Measurements from ENCODE around the gene PGAP2. TPM values are rescaled to one million over a fixed set of nuclear protein-coding genes. Genes with fewer than 3 reads are reported as not detected.
"Not testable (repeated sequence)": the region's sequence is repeated elsewhere in the genome, so short reads cannot be mapped to it uniquely, and the experiment has no call there.

Gene PGAP2
- total RNA-seq, 2 donors from 2014 or later = 21.3 to 26.8 TPM

- ATAC-seq (no peak), DNase-seq (no peak)
- intact Hi-C loops (cut with DNase I, micrococcal nuclease) = no loop called here
Measured at GRCh38 chr11:3845670-3846069, 37.3 kb downstream of the PGAP2 start.

GRCh38 chr11:3849297-3849874 is 41.0 kb downstream of the PGAP2 start:
- intact Hi-C loops (cut with DNase I, micrococcal nuclease) = no loop called here
- peak; percentile 61 for ATAC-seq
- no peak for DNase-seq

- DNase-seq = no peak
- intact Hi-C loops (cut with DNase I, micrococcal nuclease) = loop anchor here in 1 of 2 donors (10.0 kb wide), 1 partner anchor 211 kb away; no protein-coding TSS in a partner anchor
- ATAC-seq = no peak
Measured at GRCh38 chr11:3853545-3853842, 45.1 kb downstream of the PGAP2 start.

- intact Hi-C loops (cut with DNase I, micrococcal nuclease) = loop anchor here in 1 of 2 donors (10.0 kb wide), 1 partner anchor 211 kb away; no protein-coding TSS in a partner anchor
- ATAC-seq (peak; percentile 17), DNase-seq (peak; percentile 53 to 62)
Measured at GRCh38 chr11:3853899-3854659, 45.7 kb downstream of the PGAP2 start.

GRCh38 chr11:3854660-3854976 is 46.3 kb downstream of the PGAP2 start:
- DNase-seq = no peak

GRCh38 chr11:3854977-3855807 is 46.8 kb downstream of the PGAP2 start, which contains the start of gene STIM1:
STIM1 (plus strand) TSS chr11:3855664; CDS start chr11:3856271, 607 bp downstream.
- DNase-seq (peak; percentile 93 to 95), ATAC-seq (peak; percentile 84)
- intact Hi-C loops (cut with DNase I, micrococcal nuclease) = loop anchor here in 1 of 2 donors (10.0 kb wide), 1 partner anchor 210 kb away; no protein-coding TSS in a partner anchor

More at GRCh38 chr11:3854660-3854976, 46.3 kb downstream of the PGAP2 start:
- intact Hi-C loops (cut with DNase I, micrococcal nuclease) = loop anchor here in 1 of 2 donors (10.0 kb wide), 1 partner anchor 210 kb away; no protein-coding TSS in a partner anchor
- ATAC-seq = no peak

DNA sequence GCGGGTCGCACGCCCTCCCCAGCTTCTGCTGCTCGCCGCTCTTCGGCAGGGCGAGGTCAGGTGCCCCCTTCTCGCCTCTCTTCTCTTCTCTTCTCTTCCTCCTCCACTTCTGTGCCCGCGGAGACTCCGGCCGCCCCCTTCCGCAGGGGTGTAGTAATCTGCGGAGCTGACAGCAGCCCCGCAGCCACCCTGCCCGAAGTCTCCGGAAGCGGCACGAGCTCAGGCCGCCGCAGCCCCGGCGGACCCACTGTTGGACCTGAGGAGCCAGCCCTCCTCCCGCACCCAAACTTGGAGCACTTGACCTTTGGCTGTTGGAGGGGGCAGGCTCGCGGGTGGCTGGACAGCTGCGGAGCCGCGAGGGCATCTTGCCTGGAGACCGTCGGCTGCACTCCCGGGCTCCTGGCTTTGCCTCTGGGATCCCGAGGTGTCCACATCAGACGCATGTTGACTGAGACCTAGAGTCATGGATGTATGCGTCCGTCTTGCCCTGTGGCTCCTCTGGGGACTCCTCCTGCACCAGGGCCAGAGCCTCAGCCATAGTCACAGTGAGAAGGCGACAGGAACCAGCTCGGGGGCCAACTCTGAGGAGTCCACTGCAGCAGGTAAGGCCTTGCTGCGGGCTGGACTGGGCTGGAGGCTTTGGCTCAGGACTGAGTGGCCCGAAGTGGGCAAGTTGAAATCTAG is 47.6 kb downstream of the PGAP2 start:
- peak; percentile 23 for ATAC-seq
- peak; percentile 53 to 65 for DNase-seq
- intact Hi-C loops (cut with DNase I, micrococcal nuclease) = loop anchor here in 1 of 2 donors (10.0 kb wide), 1 partner anchor 209 kb away; no protein-coding TSS in a partner anchor

- ATAC-seq (no peak), DNase-seq (no peak)
- intact Hi-C loops (cut with DNase I, micrococcal nuclease) = loop anchor here in 1 of 2 donors (10.0 kb wide), 1 partner anchor 208 kb away; no protein-coding TSS in a partner anchor
Measured at GRCh38 chr11:3856856-3857553, 48.6 kb downstream of the PGAP2 start.

DNA sequence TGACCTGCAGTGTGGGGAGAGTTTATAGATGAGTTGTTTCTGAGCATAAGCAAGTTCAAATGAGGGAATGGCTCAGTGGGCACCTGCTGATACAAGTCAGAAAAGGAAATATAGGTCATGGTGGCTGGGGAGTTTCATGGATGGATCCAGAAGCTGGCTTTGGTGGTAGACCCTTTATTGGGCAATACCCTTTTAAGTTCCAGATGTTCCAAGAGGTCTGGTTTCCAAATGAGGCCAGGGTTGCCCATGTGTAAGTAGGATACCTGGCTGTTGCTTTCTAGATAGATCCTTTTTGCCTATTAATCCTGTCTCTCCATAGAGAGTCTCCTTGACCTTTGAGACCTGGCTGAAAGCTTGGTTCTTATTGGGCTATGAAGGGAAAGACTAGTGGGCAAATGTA is 49.3 kb downstream of the PGAP2 start:
- intact Hi-C loops (cut with DNase I, micrococcal nuclease) = loop anchor here in 1 of 2 donors (10.0 kb wide), 1 partner anchor 207 kb away; no protein-coding TSS in a partner anchor
- ATAC-seq = no peak
- no peak for DNase-seq

- intact Hi-C loops (cut with DNase I, micrococcal nuclease) = loop anchor here in 1 of 2 donors (10.0 kb wide), 1 partner anchor 205 kb away; no protein-coding TSS in a partner anchor
- DNase-seq = peak; percentile 65 to 70
- peak; percentile 18 for ATAC-seq
Measured at GRCh38 chr11:3859373-3859881, 51.1 kb downstream of the PGAP2 start.

DNA sequence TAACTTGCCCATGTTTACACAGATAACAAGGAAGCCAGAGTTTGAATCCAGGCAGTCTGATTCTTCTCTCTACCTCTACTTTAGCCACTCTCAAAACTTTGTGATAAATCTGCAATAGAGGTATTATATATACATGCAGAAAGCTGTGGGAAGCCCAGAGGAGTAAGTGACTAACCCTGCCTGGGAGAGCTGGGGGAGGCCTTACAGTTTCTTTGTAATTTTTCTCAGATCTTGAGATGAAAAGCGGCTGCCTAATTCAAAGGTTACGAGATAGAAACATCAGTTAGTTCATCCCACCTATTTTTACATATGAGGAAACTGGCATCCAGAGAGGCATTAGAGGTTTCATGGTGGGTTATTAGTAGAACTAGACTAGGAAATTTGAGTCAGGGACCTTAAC is 52.0 kb downstream of the PGAP2 start:
- DNase-seq (no peak), ATAC-seq (no peak)
- intact Hi-C loops (cut with DNase I, micrococcal nuclease) = no loop called here

- ATAC-seq (peak; percentile 80), DNase-seq (peak in 1 of 2 donors; percentile 53)
- intact Hi-C loops (cut with DNase I, micrococcal nuclease) = not testable (repeated sequence)
Measured at GRCh38 chr11:3860898-3861393, 52.6 kb downstream of the PGAP2 start.

GRCh38 chr11:3861683-3862082 is 53.3 kb downstream of the PGAP2 start:
- intact Hi-C loops (cut with DNase I, micrococcal nuclease) = no loop called here
- DNase-seq (no peak), ATAC-seq (no peak)

DNA sequence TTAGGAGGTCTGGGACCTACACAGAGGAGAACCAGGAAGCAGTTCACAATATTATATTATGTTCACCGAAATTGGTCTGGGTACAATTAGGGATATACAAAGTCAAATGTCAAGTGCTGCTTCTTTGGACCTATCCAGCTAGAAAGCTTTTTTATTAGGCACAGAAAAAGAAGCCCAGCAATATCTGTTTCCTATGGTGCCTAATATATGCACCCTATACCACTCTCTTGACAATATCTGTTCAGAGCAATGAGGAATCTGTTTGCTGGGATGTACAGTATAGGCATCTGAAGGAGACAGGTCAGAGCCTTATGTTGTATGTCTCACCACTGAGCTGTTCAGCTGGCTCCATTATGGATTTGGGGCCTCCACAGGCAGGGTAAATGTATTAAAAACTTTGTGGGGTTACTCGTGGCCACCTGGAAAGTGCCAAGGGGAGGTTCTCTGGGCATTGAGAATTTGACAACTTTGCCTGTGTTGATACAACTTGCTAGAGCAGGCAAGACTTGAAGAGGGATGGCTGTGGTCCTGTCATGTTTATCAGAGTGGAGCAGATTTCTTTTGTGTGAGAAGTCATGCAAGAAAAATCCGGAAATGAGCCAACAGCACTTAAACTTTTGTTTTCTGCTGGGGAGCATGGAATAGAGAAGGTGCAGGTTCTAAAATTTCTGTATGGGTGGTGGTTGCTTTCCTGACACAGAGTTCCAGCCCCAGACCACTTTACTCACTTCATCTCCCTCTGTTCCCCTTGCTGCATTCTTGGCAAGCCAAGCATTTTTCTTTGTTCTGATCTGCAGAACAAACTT is 57.2 kb downstream of the PGAP2 start:
- intact Hi-C loops (cut with DNase I, micrococcal nuclease) = no loop called here
- ATAC-seq = peak; percentile 27
- DNase-seq = no peak

DNA sequence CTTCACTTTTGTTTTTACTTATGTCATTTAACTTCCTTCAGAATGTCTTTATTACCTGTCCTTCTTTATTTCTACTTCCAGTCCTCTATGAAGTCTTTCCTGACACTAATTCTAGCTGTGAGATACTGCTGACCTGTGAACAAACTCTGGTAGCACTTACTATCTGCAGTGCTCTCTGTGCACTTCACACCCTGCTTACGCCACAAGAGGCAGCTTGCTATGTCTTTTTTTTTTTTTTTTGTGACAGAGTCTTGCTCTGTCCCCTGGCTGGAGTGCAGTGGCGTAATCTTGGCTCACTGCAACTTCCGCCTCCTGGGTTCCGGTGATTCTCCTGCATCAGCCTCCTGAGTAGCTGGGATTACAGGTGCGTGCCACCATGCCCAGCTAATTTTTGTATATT is 57.8 kb downstream of the PGAP2 start:
- DNase-seq (no peak), ATAC-seq (peak; percentile 78)
- intact Hi-C loops (cut with DNase I, micrococcal nuclease) = no loop called here

DNA sequence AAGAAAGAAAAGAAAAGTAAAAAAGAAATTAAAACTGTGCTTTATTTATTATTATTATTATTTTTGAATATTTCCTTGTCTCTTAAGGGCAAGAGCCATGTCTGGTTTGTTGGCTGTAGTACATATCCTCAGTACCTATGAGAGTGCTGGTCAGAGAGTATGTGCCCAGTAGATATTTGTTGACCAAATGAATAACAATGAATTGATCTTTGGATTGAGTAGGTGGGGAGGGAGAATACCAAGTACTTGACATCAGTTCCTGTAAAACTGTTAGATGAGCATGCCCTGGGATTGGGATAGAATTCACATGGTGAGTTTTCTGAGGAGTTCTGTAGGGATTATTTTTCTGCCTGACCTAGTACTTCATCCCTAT is 58.5 kb downstream of the PGAP2 start:
- no peak for ATAC-seq
- intact Hi-C loops (cut with DNase I, micrococcal nuclease) = no loop called here
- DNase-seq = no peak

Data from left colon (tissue), 2 donors.